Measurements from ENCODE around the gene ANOS1. TPM values are rescaled to one million over a fixed set of nuclear protein-coding genes. Genes with fewer than 3 reads are reported as not detected.

ANOS1 gene
- total RNA-seq, 3 donors from 2014 or later, result 4.9 to 10.6 (median 9.7) TPM

DNA sequence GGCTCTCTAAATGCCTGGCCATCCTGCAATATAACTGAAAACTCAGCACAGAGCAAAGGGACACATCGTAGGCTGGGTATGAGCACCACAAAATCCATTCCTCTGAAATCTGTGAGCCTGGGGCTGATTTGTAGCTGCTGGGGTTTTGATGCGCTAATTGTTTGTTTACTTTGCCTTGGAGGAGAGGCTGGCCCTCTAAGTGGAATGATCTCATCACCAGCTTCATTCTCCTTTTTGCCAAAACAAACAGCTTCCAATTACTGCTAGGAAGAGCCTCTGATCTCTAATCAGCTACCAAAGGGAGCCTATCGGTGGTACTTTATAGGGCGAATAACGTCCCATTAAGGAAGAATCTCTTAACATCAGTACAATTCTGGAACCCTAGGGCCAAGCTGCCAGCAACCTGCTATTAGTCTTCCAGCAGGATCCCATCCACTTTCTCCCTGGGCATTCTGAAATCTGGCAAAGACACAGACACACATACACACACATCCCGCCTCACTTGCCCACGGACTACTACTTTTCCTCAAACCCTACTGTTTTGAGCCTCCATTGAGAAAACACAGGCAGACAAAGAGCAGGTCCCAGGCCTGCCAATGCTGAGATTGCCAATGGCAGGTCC lies 5.8 kb downstream of the ANOS1 start:
- Histone ChIP-seq H3K4me3 (no peak overlapping the region), H3K4me1 (no peaks in the 10 kb centered on the region), H3K27ac (no peak overlapping the region), H3K27me3 (peaks cover 0 to 38% of the 10 kb centered on the region in 2 donors), H3K9me3 (no peaks in the 10 kb centered on the region), H3K36me3 (no peaks in the 10 kb centered on the region)
- intact Hi-C loops (cut with DNase I; ENCODE audit: low total_unique reads), result no loop called here
- DNase-seq (ENCODE audit: low spot score in 2 of 2), result no peak
- TF ChIP-seq, protein P1, sequence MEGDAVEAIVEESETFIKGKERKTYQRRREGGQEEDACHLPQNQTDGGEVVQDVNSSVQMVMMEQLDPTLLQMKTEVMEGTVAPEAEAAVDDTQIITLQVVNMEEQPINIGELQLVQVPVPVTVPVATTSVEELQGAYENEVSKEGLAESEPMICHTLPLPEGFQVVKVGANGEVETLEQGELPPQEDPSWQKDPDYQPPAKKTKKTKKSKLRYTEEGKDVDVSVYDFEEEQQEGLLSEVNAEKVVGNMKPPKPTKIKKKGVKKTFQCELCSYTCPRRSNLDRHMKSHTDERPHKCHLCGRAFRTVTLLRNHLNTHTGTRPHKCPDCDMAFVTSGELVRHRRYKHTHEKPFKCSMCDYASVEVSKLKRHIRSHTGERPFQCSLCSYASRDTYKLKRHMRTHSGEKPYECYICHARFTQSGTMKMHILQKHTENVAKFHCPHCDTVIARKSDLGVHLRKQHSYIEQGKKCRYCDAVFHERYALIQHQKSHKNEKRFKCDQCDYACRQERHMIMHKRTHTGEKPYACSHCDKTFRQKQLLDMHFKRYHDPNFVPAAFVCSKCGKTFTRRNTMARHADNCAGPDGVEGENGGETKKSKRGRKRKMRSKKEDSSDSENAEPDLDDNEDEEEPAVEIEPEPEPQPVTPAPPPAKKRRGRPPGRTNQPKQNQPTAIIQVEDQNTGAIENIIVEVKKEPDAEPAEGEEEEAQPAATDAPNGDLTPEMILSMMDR (IDR thresholded peaks at IDR 0.05), result no peak
- TF ChIP-seq POLR2AphosphoS5 (IDR thresholded peaks at IDR 0.05), result no peak
- TF ChIP-seq POLR2A (IDR thresholded peaks at IDR 0.05), result no peak

DNA sequence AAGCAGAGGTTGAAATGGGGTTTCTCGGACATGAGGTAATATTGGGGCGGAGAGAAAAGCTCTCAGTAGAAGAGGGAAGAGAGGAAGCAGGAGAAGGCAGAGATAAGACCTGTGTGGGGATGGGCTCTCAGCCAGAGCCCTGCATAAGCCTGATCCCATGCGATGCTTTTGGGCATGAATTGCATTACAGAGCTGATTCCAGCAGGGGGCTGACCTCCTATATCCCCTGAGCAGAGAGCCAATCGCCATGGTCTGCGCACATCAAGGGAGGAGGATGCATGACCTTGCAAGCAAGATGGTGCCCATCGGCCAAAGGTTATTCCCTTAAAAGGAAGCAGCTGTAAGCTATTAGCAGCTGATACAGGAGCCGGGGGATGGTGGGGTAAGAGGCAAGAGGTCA lies 7.6 kb downstream of the ANOS1 start:
- TF ChIP-seq POLR2AphosphoS5 (IDR thresholded peaks at IDR 0.05) (no peak), POLR2A (IDR thresholded peaks at IDR 0.05) (no peak)
- TF ChIP-seq, protein P1 (IDR thresholded peaks at IDR 0.05), result no peak
- no peaks in the 10 kb centered on the region for H3K4me1 ChIP-seq
- no peak overlapping the region for H3K4me3 ChIP-seq
- H3K27me3 ChIP-seq, result peaks cover 0 to 24% of the 10 kb centered on the region in 2 donors
- no peak for DNase-seq (ENCODE audit: low spot score in 2 of 2)
- no peak overlapping the region for H3K27ac ChIP-seq
- intact Hi-C loops (cut with DNase I; ENCODE audit: low total_unique reads), result no loop called here
- H3K36me3 ChIP-seq, result no peaks in the 10 kb centered on the region
- no peaks in the 10 kb centered on the region for H3K9me3 ChIP-seq

DNA sequence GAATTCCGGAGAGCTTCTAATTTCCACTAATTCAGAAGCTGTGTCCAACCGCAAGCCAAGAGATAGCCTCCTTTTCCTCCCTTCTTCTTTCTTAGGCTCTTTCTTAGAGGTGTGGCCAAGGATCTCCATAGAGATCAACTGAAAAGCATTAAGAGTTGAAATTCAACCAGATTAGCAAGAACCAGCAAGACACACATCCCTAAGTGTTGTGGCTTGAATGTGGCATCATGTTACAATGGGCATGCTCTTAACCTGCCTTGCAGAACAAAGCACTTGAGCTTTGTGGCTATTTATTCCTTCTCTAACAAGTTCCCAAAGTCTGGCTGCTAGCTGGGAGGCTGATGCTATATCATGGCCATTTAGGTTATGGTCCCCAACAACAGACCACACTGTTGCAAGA lies 10.4 kb downstream of the ANOS1 start:
- no peak for TF ChIP-seq POLR2A (IDR thresholded peaks at IDR 0.05)
- TF ChIP-seq POLR2AphosphoS5 (IDR thresholded peaks at IDR 0.05), result no peak
- TF ChIP-seq, protein P1 (IDR thresholded peaks at IDR 0.05), result no peak
- DNase-seq (ENCODE audit: low spot score in 2 of 2), result no peak
- H3K4me1 ChIP-seq, result no peaks in the 10 kb centered on the region
- no peaks in the 10 kb centered on the region for H3K36me3 ChIP-seq
- H3K4me3 ChIP-seq, result no peak overlapping the region
- peaks cover 0 to 2% of the 10 kb centered on the region in 2 donors for H3K27me3 ChIP-seq
- no peaks in the 10 kb centered on the region for H3K9me3 ChIP-seq
- intact Hi-C loops (cut with DNase I; ENCODE audit: low total_unique reads), result no loop called here
- H3K27ac ChIP-seq, result no peak overlapping the region

DNA sequence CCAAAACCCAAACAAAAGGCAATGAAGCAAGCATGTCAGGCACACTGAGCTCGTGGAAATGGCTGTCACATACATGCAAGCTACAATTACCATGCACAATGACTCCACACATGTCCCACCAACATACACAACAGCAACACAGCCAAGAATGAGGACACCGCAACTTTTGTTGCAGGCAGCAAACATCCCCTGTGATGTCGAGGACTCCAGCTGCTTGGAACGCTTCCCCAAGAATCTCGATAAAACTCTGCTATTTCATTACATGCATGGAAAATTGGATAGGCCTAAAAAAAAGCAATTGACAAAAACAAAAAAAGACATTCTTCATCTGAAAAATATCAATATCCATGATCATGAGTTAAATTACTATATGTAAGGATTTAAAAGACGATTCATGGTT lies 11.8 kb downstream of the ANOS1 start:
- no peak for DNase-seq (ENCODE audit: low spot score in 2 of 2)
- Histone ChIP-seq H3K27ac (no peak overlapping the region), H3K9me3 (no peaks in the 10 kb centered on the region), H3K36me3 (no peaks in the 10 kb centered on the region), H3K4me3 (no peak overlapping the region), H3K27me3 (no peaks in the 10 kb centered on the region), H3K4me1 (no peaks in the 10 kb centered on the region)
- no peak for TF ChIP-seq POLR2A (IDR thresholded peaks at IDR 0.05)
- TF ChIP-seq, protein P1 (IDR thresholded peaks at IDR 0.05), result no peak
- intact Hi-C loops (cut with DNase I; ENCODE audit: low total_unique reads), result no loop called here

DNA sequence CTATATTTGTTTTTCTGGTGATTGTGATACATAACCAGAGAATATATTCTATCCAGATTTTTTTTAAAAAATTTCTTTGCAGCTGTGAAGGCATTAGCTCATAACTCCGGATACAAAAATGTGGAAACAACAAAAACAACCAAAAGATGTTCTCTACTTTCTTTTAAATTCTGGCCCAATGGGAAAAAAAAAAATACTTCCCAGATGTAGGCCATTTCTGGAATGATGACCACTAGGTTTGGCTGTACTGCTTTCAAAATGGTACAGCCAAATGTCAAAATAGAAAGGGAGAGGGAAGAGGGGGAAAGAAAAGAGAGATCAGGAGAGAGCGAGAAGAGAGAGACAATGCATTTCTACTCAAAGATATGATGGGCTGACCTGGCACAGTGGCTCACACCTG lies 14.6 kb downstream of the ANOS1 start:
- Histone ChIP-seq H3K9me3 (no peaks in the 10 kb centered on the region), H3K27me3 (no peaks in the 10 kb centered on the region), H3K4me1 (no peaks in the 10 kb centered on the region), H3K36me3 (no peaks in the 10 kb centered on the region), H3K4me3 (no peak overlapping the region), H3K27ac (no peak overlapping the region)
- TF ChIP-seq POLR2A (IDR thresholded peaks at IDR 0.05) (no peak), POLR2AphosphoS5 (IDR thresholded peaks at IDR 0.05) (no peak)
- TF ChIP-seq, protein P1 (IDR thresholded peaks at IDR 0.05), result no peak
- no peak for DNase-seq (ENCODE audit: low spot score in 2 of 2)
- intact Hi-C loops (cut with DNase I; ENCODE audit: low total_unique reads), result no loop called here

Data from breast epithelium (tissue), 4 donors.